Nephron (organoid): ENCODE results near the gene LTB4R.
"Not testable (repeated sequence)": the region's sequence is repeated elsewhere in the genome, so short reads cannot be mapped to it uniquely, and the experiment has no call there.

Source experiments
- H3K27ac Mint-ChIP-seq, 3 experiments: 2 replicates each; pipeline ENCODE4 v1.8.0; 2020; ENCODE audit warnings: mixed read lengths in 3 of 3, mild to moderate bottlenecking in 2 of 3, moderate library complexity in 1 of 3
- H3K27me3 Mint-ChIP-seq: 2 replicates; pipeline ENCODE4 v1.8.0; 2021; ENCODE audit warnings: low read depth, mild to moderate bottlenecking, moderate library complexity, mixed read lengths
- H3K36me3 Mint-ChIP-seq: 2 replicates; pipeline ENCODE4 v1.8.0; 2020; ENCODE audit warnings: low read depth, mixed read lengths
- H3K4me1 Mint-ChIP-seq: 2 replicates; pipeline ENCODE4 v1.8.0; 2020; ENCODE audit warnings: mixed read lengths
- H3K4me3 Mint-ChIP-seq, 3 experiments: 2 replicates each; pipeline ENCODE4 v1.8.0; 2020; ENCODE audit warnings: mild to moderate bottlenecking in 3 of 3, mixed read lengths in 3 of 3, moderate library complexity in 2 of 3
- H3K9me3 Mint-ChIP-seq: 2 replicates; pipeline ENCODE4 v1.8.0; 2020; ENCODE audit warnings: mixed read lengths
- CTCF ChIP-seq, 3 experiments: fragments of 200-600 bp; sonication (generic); IDR thresholded peaks; one replicate each; pipeline ENCODE4 v1.5.0; 2021; ENCODE audit warnings: antibody characterized with exemption in 3 of 3; ENCODE audit not compliant: unreplicated experiment in 3 of 3

LTB4R gene

GRCh38 chr14:24325041-24325530, 13.8 kb downstream of the LTB4R start:
- H3K9me3 Mint-ChIP-seq: no peaks in the 10 kb centered on the region
- no peaks in the 10 kb centered on the region for H3K36me3 Mint-ChIP-seq
- H3K27ac Mint-ChIP-seq: no peak overlapping the region
- H3K4me3 Mint-ChIP-seq: no peak overlapping the region
- no peaks in the 10 kb centered on the region for H3K4me1 Mint-ChIP-seq
- no peak for TF ChIP-seq CTCF (IDR thresholded peaks at IDR 0.05; ENCODE audit: unreplicated experiment in 3 of 3)
- H3K27me3 Mint-ChIP-seq: peaks cover 9% of the 10 kb centered on the region

GRCh38 chr14:24325963-24326362, 14.7 kb downstream of the LTB4R start:
- Mint-ChIP-seq H3K36me3 (no peaks in the 10 kb centered on the region), H3K4me3 (no peak overlapping the region), H3K4me1 (no peaks in the 10 kb centered on the region), H3K27me3 (peaks cover 18% of the 10 kb centered on the region), H3K27ac (no peak overlapping the region), H3K9me3 (no peaks in the 10 kb centered on the region)
- no peak for TF ChIP-seq CTCF (IDR thresholded peaks at IDR 0.05; ENCODE audit: unreplicated experiment in 3 of 3)

- Mint-ChIP-seq H3K4me1 (peaks cover 4% of the 10 kb centered on the region), H3K27me3 (peaks cover 28% of the 10 kb centered on the region), H3K36me3 (no peaks in the 10 kb centered on the region), H3K9me3 (no peaks in the 10 kb centered on the region), H3K4me3 (no peak overlapping the region), H3K27ac (peak overlapping the region in 1 of 3 experiments; percentile 26)
- TF ChIP-seq CTCF (IDR thresholded peaks at IDR 0.05; ENCODE audit: unreplicated experiment in 3 of 3): no peak
These were observed 16.0 kb downstream of the LTB4R start for GRCh38 chr14:24327303-24327702.

- not testable (repeated sequence) for H3K4me1 Mint-ChIP-seq
These were observed 16.6 kb downstream of the LTB4R start for GRCh38 chr14:24327914-24328313.

GRCh38 chr14:24329073-24329663, 17.9 kb downstream of the LTB4R start:
- H3K4me3 Mint-ChIP-seq: no peak overlapping the region
- H3K4me1 Mint-ChIP-seq: peaks cover 6% of the 10 kb centered on the region
- no peaks in the 10 kb centered on the region for H3K36me3 Mint-ChIP-seq
- H3K27me3 Mint-ChIP-seq: peaks cover 46% of the 10 kb centered on the region
- no peak for TF ChIP-seq CTCF (IDR thresholded peaks at IDR 0.05; ENCODE audit: unreplicated experiment in 3 of 3)
- H3K9me3 Mint-ChIP-seq: no peaks in the 10 kb centered on the region
- no peak overlapping the region for H3K27ac Mint-ChIP-seq

More at GRCh38 chr14:24327914-24328313, 16.6 kb downstream of the LTB4R start:
- not testable (repeated sequence) for H3K9me3 Mint-ChIP-seq, H3K36me3 Mint-ChIP-seq, H3K4me3 Mint-ChIP-seq, H3K27ac Mint-ChIP-seq
- peaks cover 34% of the 10 kb centered on the region for H3K27me3 Mint-ChIP-seq
- TF ChIP-seq CTCF (IDR thresholded peaks at IDR 0.05; ENCODE audit: unreplicated experiment in 3 of 3): peak; percentile 58 to 64 (median 64)

GRCh38 chr14:24329736-24330135, 18.4 kb downstream of the LTB4R start:
- Mint-ChIP-seq H3K36me3 (no peaks in the 10 kb centered on the region), H3K4me1 (peaks cover 6% of the 10 kb centered on the region), H3K27ac (no peak overlapping the region), H3K9me3 (no peaks in the 10 kb centered on the region), H3K27me3 (peaks cover 52% of the 10 kb centered on the region), H3K4me3 (no peak overlapping the region)
- no peak for TF ChIP-seq CTCF (IDR thresholded peaks at IDR 0.05; ENCODE audit: unreplicated experiment in 3 of 3)
